ENCODE measurements around the gene CYP11A1. TPM values are rescaled to one million over a fixed set of nuclear protein-coding genes. Genes with fewer than 3 reads are reported as not detected.

The CYP11A1 gene
- total RNA-seq, 4 donors from 2014 or later = 0.47 to 1.4 (median 0.53) TPM; not detected in 1

- Histone ChIP-seq H3K4me3 (no peak overlapping the region), H3K36me3 (no peaks in the 10 kb centered on the region), H3K27ac (no peak overlapping the region), H3K4me1 (no peaks in the 10 kb centered on the region), H3K9me3 (no peaks in the 10 kb centered on the region), H3K27me3 (peaks cover 25% of the 10 kb centered on the region)
- TF ChIP-seq CTCF (IDR thresholded peaks at IDR 0.05) (no peak), EP300 (IDR thresholded peaks at IDR 0.05) (no peak), POLR2A (IDR thresholded peaks at IDR 0.05) (no peak), POLR2AphosphoS5 (IDR thresholded peaks at IDR 0.05) (no peak)
- WGBS = 73% methylated on average over 6 of the region's 6 CpGs
- DNase-seq (ENCODE audit: low spot score in 2 of 2) = no peak
These were observed 71.6 kb downstream of the CYP11A1 start for GRCh38 chr15:74295800-74296199.

- no peak for TF ChIP-seq POLR2AphosphoS5 (IDR thresholded peaks at IDR 0.05)
- TF ChIP-seq CTCF (IDR thresholded peaks at IDR 0.05) = no peak
- TF ChIP-seq EP300 (IDR thresholded peaks at IDR 0.05) = no peak
- no peak for TF ChIP-seq POLR2A (IDR thresholded peaks at IDR 0.05)
- H3K27me3 ChIP-seq = peaks cover 15% of the 10 kb centered on the region
- no peaks in the 10 kb centered on the region for H3K36me3 ChIP-seq
- 53% methylated on average over 1 of the region's 1 CpG for WGBS
- no peaks in the 10 kb centered on the region for H3K4me1 ChIP-seq
- no peak overlapping the region for H3K4me3 ChIP-seq
- no peak for DNase-seq (ENCODE audit: low spot score in 2 of 2)
- no peaks in the 10 kb centered on the region for H3K9me3 ChIP-seq
- H3K27ac ChIP-seq = no peak overlapping the region
These were observed 73.4 kb downstream of the CYP11A1 start for GRCh38 chr15:74294010-74294409.

- Histone ChIP-seq H3K9me3 (no peaks in the 10 kb centered on the region), H3K27me3 (peaks cover 17% of the 10 kb centered on the region), H3K36me3 (no peaks in the 10 kb centered on the region), H3K27ac (no peak overlapping the region), H3K4me3 (no peak overlapping the region), H3K4me1 (no peaks in the 10 kb centered on the region)
- no peak for DNase-seq (ENCODE audit: low spot score in 2 of 2)
- 79% methylated on average over 3 of the region's 3 CpGs for WGBS
- TF ChIP-seq POLR2AphosphoS5 (IDR thresholded peaks at IDR 0.05) (no peak), CTCF (IDR thresholded peaks at IDR 0.05) (no peak), EP300 (IDR thresholded peaks at IDR 0.05) (no peak)
These were observed 74.2 kb downstream of the CYP11A1 start for GRCh38 chr15:74293021-74293810.

- WGBS = 12% methylated on average over 19 of the region's 20 CpGs
- H3K9me3 ChIP-seq = no peaks in the 10 kb centered on the region
- H3K27me3 ChIP-seq = peaks cover 19% of the 10 kb centered on the region
- TF ChIP-seq POLR2AphosphoS5 (IDR thresholded peaks at IDR 0.05) = no peak
- no peak for TF ChIP-seq CTCF (IDR thresholded peaks at IDR 0.05)
- TF ChIP-seq POLR2A (IDR thresholded peaks at IDR 0.05) = no peak
- TF ChIP-seq EP300 (IDR thresholded peaks at IDR 0.05) = no peak
- DNase-seq (ENCODE audit: low spot score in 2 of 2) = peak in 1 of 2 donors; percentile 74
- H3K4me1 ChIP-seq = no peaks in the 10 kb centered on the region
- no peaks in the 10 kb centered on the region for H3K36me3 ChIP-seq
- no peak overlapping the region for H3K27ac ChIP-seq
- H3K4me3 ChIP-seq = no peak overlapping the region
These were observed 76.1 kb downstream of the CYP11A1 start for GRCh38 chr15:74291101-74292071.

- TF ChIP-seq EP300 (IDR thresholded peaks at IDR 0.05) (no peak), POLR2A (IDR thresholded peaks at IDR 0.05) (no peak), POLR2AphosphoS5 (IDR thresholded peaks at IDR 0.05) (no peak), CTCF (IDR thresholded peaks at IDR 0.05) (no peak)
- no peak overlapping the region for H3K27ac ChIP-seq
- no peak for DNase-seq (ENCODE audit: low spot score in 2 of 2)
- no peak overlapping the region for H3K4me3 ChIP-seq
- H3K27me3 ChIP-seq = peaks cover 19% of the 10 kb centered on the region
- no peaks in the 10 kb centered on the region for H3K9me3 ChIP-seq
- no peaks in the 10 kb centered on the region for H3K4me1 ChIP-seq
- H3K36me3 ChIP-seq = no peaks in the 10 kb centered on the region
These were observed 76.8 kb downstream of the CYP11A1 start for GRCh38 chr15:74290645-74291044.

All from suprapubic skin (tissue), 4 donors.